GM19452 (cell line): ENCODE results near the gene GAS7.

ENCODE experiments used
- ATAC-seq: cut with Tn5 transposase; IDR thresholded peaks from one replicate; pipeline ENCODE4 v1.9.1; 2021; ENCODE audit not compliant: unreplicated experiment

The GAS7 gene

DNA sequence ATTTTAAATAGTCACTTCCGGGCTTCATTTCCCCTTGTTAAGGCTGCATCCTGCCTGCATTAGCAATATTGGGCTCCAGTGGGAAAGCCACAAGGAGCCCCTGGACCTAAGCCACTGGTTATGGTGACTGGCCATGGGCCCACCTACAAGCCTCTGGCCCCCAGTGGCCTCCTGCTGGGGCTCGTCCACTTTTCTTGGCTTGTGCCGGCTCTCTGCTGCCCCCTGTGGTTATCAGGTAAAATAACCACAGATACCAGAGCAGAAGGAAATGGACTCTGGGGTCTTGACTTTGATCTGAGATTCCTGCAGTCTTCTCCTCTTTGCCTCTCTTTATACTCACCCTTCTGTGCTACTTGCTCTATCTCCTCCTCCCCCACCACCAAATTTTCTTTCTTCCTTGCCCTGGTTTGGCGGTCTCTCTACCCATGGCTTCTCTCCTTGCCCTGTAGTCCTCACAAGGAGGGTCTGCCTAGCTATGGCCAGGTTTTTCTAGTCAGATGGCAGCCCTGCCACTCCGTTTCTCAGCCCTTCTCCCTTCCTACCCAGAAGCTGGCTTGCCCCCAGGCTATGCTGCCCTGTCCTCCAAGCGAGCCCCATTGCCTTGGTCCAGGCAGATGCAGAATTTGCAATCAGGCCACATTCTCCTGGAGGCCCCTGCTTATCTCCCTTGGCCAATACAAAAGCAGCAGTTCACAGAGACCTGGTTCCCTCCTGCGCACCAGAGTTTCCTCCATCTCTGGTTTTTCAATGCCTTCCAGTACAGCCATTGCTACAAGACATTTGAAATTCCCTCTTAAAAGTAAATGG is 210.4 kb downstream of the GAS7 start:
- ATAC-seq: peak; percentile 39

DNA sequence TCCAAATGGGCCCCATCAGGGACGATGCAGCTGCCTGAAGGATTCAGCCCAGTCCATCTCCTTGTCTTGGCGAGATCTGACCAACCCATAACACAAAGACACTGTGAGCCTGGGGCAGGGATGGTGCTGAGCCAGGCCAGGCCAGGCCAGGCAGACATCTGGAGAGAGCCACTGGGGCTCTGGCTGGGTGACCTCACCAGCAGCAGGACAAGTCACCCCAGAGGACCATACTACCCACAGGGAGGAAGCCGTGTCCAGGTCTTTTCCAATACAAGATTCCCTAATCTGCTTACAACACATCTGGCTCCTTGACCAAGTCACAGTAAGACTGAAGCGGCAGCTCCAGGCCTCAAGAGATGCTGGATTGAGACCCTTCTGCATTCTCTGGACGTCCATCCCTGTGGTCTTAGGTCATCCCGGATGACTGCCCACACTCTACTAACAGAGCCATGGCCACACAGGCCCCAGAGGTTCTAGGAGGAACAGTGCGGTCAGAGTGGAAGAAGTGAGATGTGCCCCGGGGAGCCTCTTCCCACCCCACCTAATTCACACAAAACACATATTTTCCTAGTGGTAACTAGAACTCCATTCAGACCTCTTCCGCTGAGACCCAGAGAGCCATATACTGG is 211.5 kb downstream of the GAS7 start:
- no peak for ATAC-seq

DNA sequence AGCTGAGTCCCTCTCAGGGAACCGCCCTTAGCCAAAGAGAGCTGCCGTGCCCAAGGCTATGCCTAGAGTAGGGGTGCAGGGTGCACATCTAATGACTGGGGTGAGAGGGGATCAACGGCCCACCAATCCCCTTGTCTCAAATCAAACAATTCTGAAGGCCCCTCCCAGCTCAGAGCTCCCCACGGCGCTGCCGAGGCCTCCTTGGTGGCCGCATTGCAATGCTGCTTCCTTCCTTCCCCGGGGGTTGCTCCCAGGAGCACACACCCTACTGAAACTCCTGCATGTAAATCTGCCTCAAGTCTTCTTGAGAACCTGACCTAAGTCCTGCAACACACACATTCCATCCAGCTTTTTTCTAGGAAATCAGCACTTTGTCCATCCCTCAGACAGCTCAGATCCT is 212.8 kb downstream of the GAS7 start:
- ATAC-seq: no peak

DNA sequence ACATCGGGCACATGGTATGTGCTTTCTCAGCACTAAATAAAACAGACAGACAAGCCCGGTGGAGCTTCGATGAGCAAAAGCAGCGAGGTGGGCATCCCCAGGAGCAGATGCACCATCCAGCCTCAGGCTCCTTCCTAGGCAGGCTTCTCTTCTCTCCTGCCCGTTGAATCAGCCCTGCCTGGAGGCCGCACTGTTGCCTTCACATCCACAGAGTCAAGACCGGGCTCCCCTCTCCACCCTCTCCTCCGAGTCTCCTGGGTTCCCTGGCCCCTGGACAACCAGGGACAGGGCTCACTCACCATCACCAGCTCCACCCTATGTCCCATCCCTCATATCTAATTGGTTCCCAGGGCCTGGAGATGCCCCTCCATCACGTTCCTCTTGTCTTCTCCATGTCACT is 213.6 kb downstream of the GAS7 start:
- no peak for ATAC-seq

DNA sequence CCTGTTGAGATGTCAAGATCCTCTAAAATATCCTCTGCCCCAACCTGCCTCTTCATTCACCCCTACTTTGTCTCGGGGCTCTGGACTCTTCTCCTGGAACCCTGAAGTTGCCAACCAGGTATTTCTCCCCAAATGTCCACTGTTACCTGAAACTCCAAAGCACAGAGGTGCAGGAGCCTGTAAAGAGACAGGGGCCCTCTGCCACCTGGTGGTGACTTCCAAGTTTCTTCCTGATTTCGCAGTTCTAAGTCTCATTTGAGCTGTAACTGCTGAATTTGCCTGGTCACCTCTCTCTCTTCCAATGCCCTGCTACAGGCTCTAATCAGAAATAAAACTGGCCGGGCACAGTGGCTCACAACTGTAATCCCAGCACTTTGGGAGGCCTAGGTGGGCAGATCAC is 216.2 kb downstream of the GAS7 start:
- ATAC-seq: no peak

DNA sequence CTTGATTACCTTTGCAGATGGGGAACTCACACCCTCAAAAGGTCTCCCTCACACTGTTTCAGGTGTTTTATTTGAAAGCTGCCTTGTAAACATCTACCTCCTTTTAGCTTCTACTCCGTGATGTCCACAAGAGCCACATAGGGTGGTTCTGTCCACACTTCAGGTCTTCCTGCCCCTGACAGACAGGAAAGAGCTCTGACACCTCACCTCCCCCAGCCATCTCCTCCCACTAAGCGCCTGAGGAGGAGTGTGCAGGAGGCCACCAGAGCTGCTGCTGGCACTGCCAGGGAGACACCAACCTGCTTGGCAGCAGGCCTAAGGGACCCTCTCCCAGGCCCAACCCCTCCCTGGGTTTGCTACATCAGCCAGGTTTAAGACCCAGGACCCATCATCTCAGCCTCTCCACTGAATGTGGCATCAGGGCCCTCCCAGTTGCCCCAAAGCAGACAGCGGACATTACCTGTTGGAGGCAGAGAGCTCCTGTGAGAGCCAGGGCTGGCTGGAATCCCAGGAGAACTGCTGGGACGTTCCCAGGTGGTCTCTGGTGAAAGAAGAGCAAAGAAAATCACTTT is 217.0 kb downstream of the GAS7 start:
- no peak for ATAC-seq

DNA sequence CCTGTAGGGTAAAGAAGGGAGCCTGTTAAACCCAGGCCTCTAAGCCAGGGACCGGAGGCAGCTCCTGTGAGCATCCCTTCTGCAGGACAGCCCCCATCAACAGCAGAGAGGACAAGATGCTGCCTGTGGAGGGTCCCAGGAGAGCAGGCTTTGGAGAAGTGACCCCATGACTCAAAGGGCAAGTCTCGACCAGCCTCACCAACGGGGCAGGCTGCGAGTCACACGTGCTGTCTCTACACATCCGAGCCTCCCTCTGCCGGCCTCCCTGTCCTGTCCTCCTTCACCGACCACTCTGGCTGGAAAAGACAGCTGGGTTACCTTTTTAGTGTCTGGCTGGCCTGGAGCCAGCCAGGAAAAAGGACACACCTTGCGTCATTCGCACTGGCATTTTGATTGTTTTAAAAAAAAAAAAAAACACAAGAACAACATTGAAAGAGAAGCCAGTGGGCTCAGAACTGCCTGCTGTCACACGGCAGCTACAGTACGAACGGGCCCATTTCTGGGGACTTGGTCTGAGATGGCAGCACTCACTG is 218.9 kb downstream of the GAS7 start:
- ATAC-seq: no peak

DNA sequence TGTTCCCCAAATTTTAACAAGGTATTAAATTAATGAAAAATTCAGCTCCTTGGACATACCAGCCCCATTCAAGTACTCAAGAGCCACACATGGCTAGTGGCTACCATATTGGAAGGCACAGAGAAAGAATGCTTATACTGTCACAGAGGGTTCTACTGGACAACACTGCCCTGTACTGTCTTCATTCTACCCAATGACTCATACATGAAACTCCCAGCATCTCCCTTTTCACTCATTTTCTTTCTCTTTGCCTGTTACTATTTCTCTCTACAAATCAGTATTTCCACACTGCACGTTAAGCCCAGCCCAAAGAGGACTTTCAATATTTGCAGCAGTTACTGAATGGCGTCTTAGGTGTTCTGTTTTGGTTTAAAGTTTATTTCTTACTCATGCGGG is 221.2 kb downstream of the GAS7 start:
- peak; percentile 51 for ATAC-seq

DNA sequence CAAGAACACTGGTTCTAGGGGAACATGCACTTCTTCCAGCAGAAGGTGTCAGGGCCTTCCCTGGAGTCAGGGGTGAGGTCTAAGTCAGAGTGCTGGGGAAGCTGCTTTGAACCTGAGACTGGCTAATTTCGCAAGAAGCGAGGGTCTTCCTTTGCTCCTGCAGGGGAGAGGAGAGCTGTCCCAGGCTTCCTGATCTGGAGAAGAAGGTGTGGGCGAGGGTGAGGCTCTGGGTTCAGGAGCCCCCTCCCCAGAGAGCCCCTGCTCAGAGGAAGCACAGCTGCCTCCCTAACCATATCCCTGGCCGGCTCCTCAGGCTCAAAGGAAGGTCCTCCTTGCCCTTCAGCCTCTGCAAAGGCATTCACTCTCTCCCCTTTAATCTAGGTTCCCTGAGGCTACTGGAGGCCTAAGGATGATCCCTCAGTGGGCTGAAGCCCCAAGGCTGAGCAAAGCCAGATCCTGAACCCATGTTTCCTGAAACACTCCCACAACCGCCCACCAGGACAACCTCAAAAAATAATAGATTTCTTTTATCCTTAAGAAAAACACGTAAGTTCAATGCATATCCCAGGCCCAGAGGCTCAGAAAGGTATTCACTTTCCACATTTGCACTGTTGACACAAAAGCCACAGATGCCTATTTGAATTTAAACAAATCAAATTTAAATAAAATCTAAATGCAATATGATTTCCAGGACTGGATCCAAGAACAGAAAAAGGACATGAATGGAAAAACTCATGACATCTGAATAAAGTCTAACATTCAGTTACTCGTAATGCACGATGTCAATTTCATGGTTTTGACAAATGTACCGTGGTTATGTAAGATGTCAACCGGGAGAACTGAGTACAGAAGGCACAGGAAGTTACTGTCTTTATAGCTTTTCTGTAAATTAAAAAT is 221.9 kb downstream of the GAS7 start:
- ATAC-seq: no peak

DNA sequence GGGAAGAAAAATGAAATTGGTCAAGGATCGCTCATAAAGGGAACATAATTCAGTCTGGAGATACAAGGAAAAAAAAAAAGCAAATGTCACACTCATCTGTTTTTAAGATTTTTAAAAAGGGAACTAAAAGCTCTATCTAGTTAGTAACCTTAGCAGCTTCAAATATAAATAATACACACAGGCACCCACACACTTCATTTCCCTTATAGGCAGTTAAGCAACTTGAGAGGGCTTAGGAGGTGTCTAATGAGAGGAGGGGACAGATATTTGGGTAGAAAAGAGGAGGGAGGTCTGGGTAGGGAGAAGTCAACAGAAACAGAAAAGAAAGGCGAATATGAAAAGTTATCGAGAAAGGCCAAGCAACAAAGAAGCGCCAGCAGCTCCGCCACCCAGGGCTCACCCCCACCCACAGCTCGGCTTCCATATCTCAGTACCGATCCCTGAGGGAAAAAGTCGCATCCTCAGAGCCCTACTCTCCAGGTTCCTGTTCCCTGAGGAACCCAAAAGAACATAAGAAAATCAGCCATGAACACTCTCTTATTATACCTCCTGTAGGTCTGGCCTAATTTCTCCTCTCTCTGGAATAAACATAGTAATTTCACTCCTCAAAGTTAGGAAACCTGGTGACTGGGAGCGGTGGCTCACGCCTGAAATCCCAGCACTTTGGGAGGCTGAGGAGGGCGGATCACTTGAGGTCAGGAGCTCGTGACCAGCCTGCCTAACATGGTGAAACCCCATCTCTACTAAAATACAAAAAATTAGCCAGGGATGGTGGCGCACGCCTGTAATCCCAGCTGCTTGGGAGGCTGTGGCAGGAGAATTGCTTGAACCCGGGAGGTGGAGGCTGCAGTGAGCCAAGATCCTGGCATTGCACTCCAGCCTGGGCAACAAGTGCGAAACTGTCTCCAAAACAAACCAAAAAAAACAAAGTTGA is 223.7 kb downstream of the GAS7 start:
- no peak for ATAC-seq

DNA sequence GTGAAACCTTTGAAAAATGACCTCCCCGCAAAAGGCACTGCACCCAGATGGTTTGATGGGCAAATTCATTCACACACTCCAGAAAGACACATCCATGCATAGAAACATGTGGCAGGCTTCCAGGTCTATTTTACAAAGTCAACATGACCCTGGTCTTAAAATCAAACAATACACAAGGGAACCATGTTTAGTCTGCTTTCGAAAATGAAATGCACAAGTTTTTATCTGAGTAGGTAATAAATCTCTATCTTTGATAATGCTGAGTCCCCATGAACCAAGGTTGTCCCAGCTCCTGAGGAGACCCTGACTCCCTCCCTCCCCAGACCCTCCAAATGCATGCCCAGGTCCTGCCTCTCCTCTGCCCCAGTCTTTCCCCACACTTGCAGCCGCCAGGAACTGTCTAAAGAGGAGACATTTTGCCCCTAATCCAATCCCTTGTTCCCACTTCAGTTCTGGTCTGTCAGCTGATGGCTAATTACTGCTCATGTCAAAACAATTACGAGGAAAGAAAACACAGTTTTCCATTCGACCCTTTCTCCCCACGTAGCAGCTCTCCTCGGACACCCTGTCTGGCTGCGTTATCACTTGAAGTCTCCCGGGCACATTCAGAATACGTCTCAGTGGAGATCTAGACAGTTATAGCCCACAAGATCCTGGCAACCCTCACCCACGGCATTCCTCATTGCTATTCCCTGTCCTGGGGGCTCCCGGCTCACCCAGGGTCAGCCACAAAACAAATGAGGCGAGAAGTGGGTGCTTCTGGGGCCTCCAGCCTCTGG is 224.5 kb downstream of the GAS7 start:
- no peak for ATAC-seq

DNA sequence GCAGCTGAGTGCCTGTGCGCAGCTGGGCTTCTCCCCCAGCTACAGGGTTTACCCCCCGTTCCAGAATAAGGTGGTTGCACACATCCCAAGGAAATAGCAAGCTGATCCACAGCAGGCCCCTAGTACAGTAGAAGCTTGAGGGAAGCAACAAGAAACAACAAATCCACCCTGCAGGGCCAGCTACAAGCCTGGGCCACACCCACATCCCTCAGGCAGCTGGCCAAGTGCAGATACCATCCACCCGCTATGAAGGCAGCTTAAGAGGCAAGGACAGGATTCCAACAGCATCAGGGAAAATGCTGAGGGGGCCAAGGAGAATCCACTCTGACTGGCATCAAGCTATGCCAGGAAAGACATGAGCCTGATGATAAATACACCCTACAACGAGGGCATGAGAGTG is 226.4 kb downstream of the GAS7 start:
- no peak for ATAC-seq

DNA sequence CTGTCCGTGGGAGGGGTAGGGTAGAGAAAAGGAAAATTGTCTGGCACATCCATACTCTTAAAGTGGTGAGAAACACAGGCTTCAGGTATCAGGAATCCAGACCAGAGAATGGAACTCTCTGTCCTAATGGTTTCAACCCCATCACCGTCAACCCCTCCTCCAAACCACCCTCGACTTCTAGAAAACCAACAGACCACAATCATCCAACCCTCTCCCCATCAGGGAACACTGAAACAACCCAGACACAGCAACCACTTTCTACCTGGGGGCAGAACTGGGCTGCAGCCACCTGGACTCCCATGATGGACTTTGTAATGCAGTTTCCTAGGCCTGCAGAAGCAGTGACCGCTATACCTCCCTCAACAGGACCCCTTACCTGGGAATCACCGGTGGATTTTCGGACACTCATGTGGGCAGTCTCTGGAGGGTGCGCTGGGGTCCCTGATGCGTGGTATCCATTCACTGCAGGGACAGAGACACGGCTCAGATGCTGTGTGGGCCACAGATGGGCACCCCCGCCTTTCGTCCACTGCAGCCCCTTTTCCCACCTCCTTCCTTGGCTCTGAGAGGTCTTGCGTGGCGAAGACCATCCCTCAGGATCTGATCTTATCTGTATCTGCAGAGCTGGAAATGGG is 229.0 kb downstream of the GAS7 start:
- no peak for ATAC-seq

DNA sequence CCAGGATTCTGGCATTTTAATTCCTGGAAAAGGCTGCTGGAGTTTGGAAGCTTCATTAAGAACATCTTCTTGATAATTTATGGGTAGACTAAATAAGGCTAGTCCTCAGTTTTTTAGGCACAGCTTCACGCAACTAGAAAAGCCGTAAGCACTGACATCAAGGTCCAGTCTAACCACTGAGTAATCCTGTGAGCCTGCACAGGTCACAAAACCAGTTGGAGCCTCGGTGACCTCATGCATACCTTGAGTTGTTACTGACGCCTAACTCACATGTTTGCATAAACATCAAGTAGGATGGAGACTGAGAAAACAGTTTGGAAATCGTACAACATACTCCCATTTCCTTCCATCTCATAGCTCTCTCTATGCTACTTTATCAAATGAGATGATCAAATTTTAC is 229.5 kb downstream of the GAS7 start:
- no peak for ATAC-seq

DNA sequence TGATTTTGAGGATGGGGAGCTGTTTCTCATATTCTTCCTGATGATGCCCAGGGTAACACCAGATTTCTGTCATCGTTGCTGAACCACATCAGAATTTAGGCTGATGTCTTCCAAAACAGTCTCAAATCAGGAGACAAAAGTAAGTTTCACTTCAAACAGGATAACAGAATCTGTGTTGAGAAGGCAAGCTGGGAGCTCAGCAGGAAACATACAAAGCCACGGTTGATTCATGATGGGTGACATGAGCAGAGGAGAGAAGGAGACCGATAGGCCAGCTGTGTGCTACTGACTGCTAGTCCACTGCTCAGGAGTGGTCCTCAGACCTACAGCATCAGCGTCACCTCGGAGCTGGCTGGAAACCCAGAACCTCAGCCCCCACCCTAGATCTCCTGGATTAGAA is 230.4 kb downstream of the GAS7 start:
- no peak for ATAC-seq

DNA sequence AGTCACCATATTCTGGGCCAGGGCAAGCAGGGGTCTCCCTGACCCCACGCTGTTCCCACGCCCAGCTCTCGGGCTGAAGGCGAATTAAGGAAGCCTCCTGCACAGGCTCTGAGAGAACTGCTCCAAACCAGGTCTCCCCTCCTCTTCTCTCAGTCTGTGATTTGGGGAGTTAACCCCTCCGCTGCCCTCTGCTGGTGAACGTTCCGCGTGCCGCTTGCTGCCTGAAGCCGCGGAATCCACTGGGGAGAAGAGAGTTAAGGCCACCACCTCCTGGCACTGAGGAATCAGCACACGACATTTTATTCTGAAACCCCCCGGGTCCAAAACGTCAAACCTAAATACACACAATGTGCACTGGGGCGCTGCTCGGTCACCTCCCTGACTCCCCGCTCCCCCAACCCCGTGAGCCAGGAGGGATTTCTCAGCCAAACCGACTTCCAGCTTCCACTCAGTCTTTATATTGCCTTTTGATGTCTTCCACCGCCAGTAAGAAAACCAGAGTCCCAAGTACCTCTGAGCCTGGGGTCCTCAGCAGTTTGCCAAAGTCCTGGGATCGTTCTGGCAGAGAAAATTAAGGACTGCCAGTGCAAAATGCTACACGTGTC is 238.9 kb downstream of the GAS7 start:
- ATAC-seq: no peak

DNA sequence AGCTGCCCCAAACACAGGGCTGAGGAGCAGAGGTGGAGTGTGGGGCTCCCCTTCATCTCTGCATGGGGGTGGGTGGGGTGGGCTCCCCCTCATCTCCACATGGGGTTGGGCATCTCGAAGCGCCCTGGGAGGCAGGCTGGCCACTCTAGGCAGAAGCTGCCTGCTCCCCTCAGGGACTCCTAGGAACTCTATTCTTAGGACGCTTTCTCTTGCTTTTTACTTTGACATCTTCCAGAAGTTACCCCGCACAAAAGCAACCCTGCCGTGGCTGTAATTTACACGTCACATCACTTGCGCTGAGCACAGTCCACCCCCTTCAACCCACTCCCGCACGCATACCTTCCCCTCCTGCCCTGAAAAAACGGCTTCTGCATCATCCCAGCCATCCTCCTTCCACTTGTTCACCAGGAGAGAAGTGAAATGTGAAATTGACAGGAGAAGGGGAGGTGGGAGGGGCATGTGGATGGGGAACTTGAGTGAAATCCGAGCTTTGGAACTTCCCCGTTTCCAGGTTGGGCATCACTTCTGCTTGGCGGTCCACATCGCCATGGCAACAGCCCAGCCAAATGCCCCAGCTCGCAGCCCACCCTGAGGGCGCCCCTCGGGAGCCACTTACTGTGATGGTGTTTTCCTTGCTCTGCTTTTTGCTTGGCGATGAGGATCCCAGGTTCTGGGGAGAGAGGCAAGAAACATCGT is 239.7 kb downstream of the GAS7 start:
- no peak for ATAC-seq

DNA sequence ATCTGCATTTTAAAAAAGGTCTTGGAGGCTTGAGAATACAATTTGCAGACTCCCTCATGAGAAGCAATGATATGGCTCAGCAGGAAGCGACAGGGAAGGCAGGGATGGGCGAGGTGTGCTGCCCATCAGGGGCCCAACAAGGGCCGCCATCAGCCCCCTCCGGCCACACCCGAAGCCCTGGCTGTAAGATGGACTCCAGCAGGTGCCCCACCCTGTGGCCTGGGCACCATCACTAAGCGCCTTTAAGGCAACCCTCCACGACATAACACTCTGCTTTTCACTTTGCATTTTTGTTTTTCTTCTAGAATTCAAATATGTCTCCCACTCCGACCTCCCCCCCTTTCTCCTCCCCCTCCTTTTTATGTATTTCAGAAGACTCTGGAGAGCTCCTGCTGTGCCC is 241.2 kb downstream of the GAS7 start:
- ATAC-seq: no peak
